Ovary (tissue), 10 donors: Measurements from ENCODE around the gene AGK. TPM values are rescaled to one million over a fixed set of nuclear protein-coding genes. Genes with fewer than 3 reads are reported as not detected.

Source experiments
- DNase-seq, 5 donors: peaks; one replicate each; pipeline ENCODE4 v3.0.0-alpha.2; 2019 to 2020
- H3K27ac ChIP-seq, 2 donors: fragments of 200-600 bp; one replicate each; pipeline versions ENCODE4 v1.5.1 to v1.8.0; 2019 to 2022
- H3K27me3 ChIP-seq: fragments of 200-600 bp; one replicate; pipeline ENCODE4 v1.8.0; 2022
- H3K36me3 ChIP-seq: fragments of 200-600 bp; sonication (generic); one replicate; pipeline ENCODE4 v1.5.1; 2019
- H3K4me1 ChIP-seq: one replicate; pipeline ENCODE4 v1.8.1; 2013; ENCODE audit warnings: mild to moderate bottlenecking, moderate library complexity; ENCODE audit not compliant: insufficient read depth
- H3K4me3 ChIP-seq: fragments of 200-600 bp; sonication (generic); one replicate; pipeline ENCODE4 v1.5.1; 2017
- H3K9me3 ChIP-seq, 2 donors: fragments of 200-600 bp in 1 of 2; sonication (generic) in 1 of 2; one replicate each; pipeline versions ENCODE4 v1.5.1 to v1.8.1; 2013 to 2019; ENCODE audit warnings: mild to moderate bottlenecking in 1 of 2, moderate library complexity in 1 of 2
- EP300 ChIP-seq: sonication (generic); formaldehyde crosslinking; IDR thresholded peaks from one replicate; pipeline ENCODE4 v1.6.1; 2017; ENCODE audit warnings: antibody characterized with exemption
- POLR2A ChIP-seq: fragments of 450-650 bp; IDR thresholded peaks from one replicate; pipeline ENCODE4 v1.6.1; 2017; ENCODE audit warnings: antibody characterized with exemption, mild to moderate bottlenecking, moderate library complexity
- WGBS, 3 donors: extraction: QIAGEN DNeasy Blood & Tissue Kit in 1 of 3; methylation state at CpG; one replicate each; pipeline versions ENCODE4 v1.1.5 to v1.1.7; 2013 to 2017; 5-methylcytosine and 5-hydroxymethylcytosine counted together
- intact Hi-C, 4 donors: fragments of 100-400 bp; cut with DNase I; formaldehyde crosslinking; loops; one replicate each; pipeline versions ENCODE4 v1.11.0 to v1.15.1; 2022 to 2023
- long read RNA-seq, 3 donors: library from polyadenylated mRNA in 2 of 3; unstranded in 2 of 3; transcript quantifications; one replicate each; pipeline ENCODE4 v2.0.0 and lab custom pipeline, GENCODE V29; 2021 to 2026
- polyA plus RNA-seq, 2 donors: library from polyadenylated mRNA; stranded (reverse); fragments of 200-250 nt in 1 of 2; fragments of 350-450 nt in 1 of 2; fragmentation: Illumina TruSeq in 1 of 2; extraction: RNeasy Lipid Tissue Mini Kit (QIAGEN cat#74804) in 1 of 2; gene quantifications; one replicate each; pipeline ENCODE4 v1.2.3, GENCODE V29; 2013 to 2014
- total RNA-seq, 7 donors: library from RNA; depleted of rRNA in 2 of 7; stranded (reverse); fragments of >200 nt in 2 of 7; fragmentation: NEBNext Ultra II Directional in 3 of 7; extraction: Animal tissue kit (Norgen Biotek cat#: 25700) in 3 of 7; gene quantifications; one replicate each; pipeline versions ENCODE4 v1.1.0 to v1.2.4, GENCODE V29; 2016 to 2023
- TF ChIP-seq, protein P1 (sequence below), 3 donors: fragments of 450-650 bp in 2 of 3; fragments of 200-600 bp in 1 of 3; IDR thresholded peaks; one replicate each; pipeline versions ENCODE4 v1.5.1 to v1.8.0; 2016 to 2022; ENCODE audit warnings: antibody characterized with exemption in 3 of 3, mild to moderate bottlenecking in 1 of 3
- donor health status: DM: no; HTN: no; CAD: no; lungs with moderate emphysema.
- donor health status: DM: no; HTN: no; CAD: no.
- donor health status: Bipolar disorder and iron deficiency.
- donor health status: DM: yes; HTN: yes; CAD: no.
- donor health status: DM: no; HTN: no; CAD: no.
- donor health status: DM: yes; HTN: yes; CAD: no.

AGK gene, protein sequence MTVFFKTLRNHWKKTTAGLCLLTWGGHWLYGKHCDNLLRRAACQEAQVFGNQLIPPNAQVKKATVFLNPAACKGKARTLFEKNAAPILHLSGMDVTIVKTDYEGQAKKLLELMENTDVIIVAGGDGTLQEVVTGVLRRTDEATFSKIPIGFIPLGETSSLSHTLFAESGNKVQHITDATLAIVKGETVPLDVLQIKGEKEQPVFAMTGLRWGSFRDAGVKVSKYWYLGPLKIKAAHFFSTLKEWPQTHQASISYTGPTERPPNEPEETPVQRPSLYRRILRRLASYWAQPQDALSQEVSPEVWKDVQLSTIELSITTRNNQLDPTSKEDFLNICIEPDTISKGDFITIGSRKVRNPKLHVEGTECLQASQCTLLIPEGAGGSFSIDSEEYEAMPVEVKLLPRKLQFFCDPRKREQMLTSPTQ
- total RNA-seq, result 10 to 100 TPM; 14.1 to 32.1 (median 21.8) TPM
- polyA plus RNA-seq, result 10 to 100 TPM; 11.3 to 26.6 TPM
- long read RNA-seq, donor 1, transcript AGK-201 (16 exons, 3,849 nt), result major isoform, 14 of 32 reads
- long read RNA-seq, donor 1, partial matches to known transcripts, result 11 of 32 reads
- long read RNA-seq, donor 1, other reads (novel, unspliced or antisense), result 5 of 32 reads
- long read RNA-seq, donor 2, partial matches to known transcripts, result 0 of 2 reads
- long read RNA-seq, donor 2, other reads (novel, unspliced or antisense), result 0 of 2 reads
- long read RNA-seq, donor 3, partial matches to known transcripts, result 14 of 31 reads
- long read RNA-seq, donor 3, other reads (novel, unspliced or antisense), result 11 of 31 reads

DNA sequence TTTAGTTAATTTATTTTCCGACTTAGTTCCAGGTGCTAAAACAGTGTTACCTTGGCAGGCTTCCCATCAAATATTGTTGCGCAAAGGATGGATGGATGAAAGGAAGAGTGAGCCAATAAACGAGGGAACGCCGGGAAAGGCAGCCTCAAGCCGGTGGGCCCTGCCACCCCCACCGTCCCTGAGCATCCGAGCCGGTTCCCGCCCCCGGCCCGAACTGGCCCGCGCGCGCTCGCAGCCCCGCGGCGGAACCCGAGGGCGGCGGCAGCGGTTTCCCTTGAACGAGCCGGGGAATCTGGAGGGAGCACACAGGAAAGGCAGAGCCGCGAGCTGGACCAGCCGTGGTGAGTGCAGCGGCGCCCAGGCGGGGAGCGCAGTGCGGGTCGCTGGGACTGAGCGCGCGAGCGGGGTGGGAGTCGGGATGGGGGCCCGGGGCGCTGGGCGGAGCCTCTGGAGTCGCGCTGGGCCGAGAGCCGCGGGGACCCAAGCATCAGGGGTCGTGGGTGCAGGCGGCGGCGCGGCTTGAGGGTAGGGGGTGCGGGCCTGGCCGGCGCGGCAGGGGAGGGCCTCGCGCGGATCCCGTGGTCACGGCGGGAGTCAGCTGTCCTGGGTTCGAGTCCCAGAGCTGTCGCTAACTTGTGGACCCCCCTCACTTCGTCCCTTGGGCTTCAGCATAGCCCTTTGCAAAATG, at the start of gene AGK:
Gene AGK (plus strand): TSS at position 317 of the 688 bp plus-strand sequence. CDS start 4,057 bp downstream, outside the sequence.
- no peaks in the 10 kb centered on the region for H3K9me3 ChIP-seq
- peak within 1 kb of the TSS; percentile 25 to 60 for H3K27ac ChIP-seq
- intact Hi-C loops, result no loop called here
- H3K4me1 ChIP-seq, result no peaks in the 10 kb centered on the region
- WGBS, 3 donors, result 0 to 1% (median 1%) methylated on average over 55 to 66 of the region's 66 CpGs
- peak within 1 kb of the TSS; percentile 59 for H3K4me3 ChIP-seq
- DNase-seq, result peak; percentile 60 to 85 (median 73)
- TF ChIP-seq EP300, result no peak
- TF ChIP-seq, protein P1, sequence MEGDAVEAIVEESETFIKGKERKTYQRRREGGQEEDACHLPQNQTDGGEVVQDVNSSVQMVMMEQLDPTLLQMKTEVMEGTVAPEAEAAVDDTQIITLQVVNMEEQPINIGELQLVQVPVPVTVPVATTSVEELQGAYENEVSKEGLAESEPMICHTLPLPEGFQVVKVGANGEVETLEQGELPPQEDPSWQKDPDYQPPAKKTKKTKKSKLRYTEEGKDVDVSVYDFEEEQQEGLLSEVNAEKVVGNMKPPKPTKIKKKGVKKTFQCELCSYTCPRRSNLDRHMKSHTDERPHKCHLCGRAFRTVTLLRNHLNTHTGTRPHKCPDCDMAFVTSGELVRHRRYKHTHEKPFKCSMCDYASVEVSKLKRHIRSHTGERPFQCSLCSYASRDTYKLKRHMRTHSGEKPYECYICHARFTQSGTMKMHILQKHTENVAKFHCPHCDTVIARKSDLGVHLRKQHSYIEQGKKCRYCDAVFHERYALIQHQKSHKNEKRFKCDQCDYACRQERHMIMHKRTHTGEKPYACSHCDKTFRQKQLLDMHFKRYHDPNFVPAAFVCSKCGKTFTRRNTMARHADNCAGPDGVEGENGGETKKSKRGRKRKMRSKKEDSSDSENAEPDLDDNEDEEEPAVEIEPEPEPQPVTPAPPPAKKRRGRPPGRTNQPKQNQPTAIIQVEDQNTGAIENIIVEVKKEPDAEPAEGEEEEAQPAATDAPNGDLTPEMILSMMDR (IDR thresholded peaks at IDR 0.05), result no peak
- no peaks in the 10 kb centered on the region for H3K27me3 ChIP-seq
- H3K36me3 ChIP-seq, result no peaks in the 10 kb centered on the region

DNA sequence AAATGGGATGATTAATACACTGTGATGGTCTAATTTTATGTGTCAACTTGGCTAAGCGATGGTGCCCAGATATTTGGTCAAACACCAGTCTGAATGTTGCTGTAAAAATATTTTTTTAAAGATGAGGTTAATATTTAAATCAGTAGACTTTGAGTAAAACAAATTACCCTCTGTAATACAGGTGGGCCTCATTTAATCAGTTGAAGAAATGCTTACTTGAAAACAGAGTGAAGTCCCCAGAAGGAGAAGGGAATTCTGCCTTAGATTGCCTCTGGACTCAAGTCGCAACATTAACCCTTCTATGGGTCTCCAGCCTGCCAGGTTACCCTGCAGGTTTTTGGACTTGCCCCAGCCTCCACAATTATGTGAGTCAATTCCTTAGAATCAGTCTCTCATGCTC, 49.8 kb upstream of the AGK start:
- TF ChIP-seq, protein P1 (IDR thresholded peaks at IDR 0.05), result no peak
- TF ChIP-seq EP300, result no peak
- TF ChIP-seq POLR2A, result no peak
- Histone ChIP-seq H3K27me3 (no peaks in the 10 kb centered on the region), H3K27ac (no peak overlapping the region), H3K9me3 (no peaks in the 10 kb centered on the region), H3K36me3 (no peaks in the 10 kb centered on the region), H3K4me3 (no peak overlapping the region), H3K4me1 (no peaks in the 10 kb centered on the region)
- no peak for DNase-seq
- intact Hi-C loops, result no loop called here
- WGBS, 3 donors, result 85 to 93% (median 89%) methylated on average over 2 of the region's 2 CpGs

DNA sequence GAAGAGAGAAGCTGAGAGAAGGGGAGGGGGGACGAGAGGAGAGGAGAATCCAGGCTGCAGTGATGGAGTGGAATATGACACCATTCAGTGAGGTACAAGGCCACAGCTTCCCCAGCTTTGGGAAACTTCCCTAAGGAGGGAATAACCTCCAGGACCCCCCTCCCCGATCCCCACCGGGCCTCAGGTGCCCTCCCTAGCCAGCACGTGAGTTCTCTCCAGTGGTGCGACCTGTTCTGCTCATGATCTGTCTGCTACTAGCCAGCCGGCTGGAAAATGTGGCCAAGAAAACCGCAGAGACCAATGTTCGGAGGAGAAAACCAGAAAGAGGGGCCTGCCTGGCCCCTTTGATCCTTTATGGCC, 39.9 kb upstream of the AGK start:
- no peak for DNase-seq
- TF ChIP-seq POLR2A (no peak), EP300 (no peak)
- TF ChIP-seq, protein P1 (IDR thresholded peaks at IDR 0.05), result no peak
- H3K4me3 ChIP-seq, result no peak overlapping the region
- H3K27ac ChIP-seq, result no peak overlapping the region
- intact Hi-C loops, result no loop called here
- H3K27me3 ChIP-seq, result no peaks in the 10 kb centered on the region
- H3K4me1 ChIP-seq, result no peaks in the 10 kb centered on the region
- 2 to 8% (median 2%) methylated on average over 8 of the region's 8 CpGs for WGBS, 3 donors
- H3K36me3 ChIP-seq, result no peaks in the 10 kb centered on the region
- H3K9me3 ChIP-seq, result no peaks in the 10 kb centered on the region

DNA sequence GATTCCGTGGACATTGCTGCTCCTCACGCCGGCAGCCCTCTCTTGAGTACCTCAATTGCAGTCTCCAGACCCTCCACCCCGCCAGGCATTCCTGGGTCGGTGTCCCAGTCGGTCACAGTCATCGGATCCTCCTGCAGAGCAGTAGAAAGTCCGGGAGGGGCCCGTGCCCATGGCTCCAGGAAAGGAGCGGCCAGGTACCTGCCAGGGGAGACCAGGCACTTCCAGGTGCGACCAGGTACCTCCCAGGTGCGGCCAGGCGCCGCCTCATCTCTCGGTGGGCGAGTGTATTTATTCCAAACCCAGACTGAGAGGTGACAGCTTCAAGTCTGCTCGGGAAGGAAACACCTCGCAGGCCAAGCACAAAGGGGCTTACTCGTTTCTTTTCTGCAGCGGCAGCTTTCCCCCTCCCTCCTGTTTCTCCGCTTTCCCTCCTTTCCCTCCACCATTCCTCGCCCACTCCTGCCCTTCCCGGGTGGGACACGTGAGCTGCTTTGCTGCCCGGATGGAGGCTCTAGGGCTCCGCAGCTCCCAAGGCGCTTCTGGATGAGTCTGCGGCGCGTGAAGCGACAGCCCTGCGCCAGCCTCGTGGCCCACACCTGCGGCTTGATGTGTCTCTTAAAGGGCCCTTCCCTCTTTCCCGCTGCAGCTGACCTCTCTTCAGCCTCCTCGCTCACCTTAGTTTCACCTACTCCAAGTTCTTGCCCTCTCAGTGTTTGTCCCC, 39.4 kb upstream of the AGK start:
- intact Hi-C loops, result no loop called here
- TF ChIP-seq, protein P1 (IDR thresholded peaks at IDR 0.05), result no peak
- TF ChIP-seq EP300, result no peak
- no peak for TF ChIP-seq POLR2A
- DNase-seq, result no peak
- H3K27ac ChIP-seq, result no peak overlapping the region
- WGBS, 3 donors, result 3 to 7% (median 5%) methylated on average over 35 to 36 of the region's 36 CpGs
- H3K27me3 ChIP-seq, result no peaks in the 10 kb centered on the region
- H3K36me3 ChIP-seq, result no peaks in the 10 kb centered on the region
- no peaks in the 10 kb centered on the region for H3K9me3 ChIP-seq
- H3K4me1 ChIP-seq, result no peaks in the 10 kb centered on the region
- H3K4me3 ChIP-seq, result no peak overlapping the region
